HepG2 (cell line): Measurements from ENCODE around the gene UBTF. TPM values are rescaled to one million over a fixed set of nuclear protein-coding genes. Genes with fewer than 3 reads are reported as not detected.

Experiments
- CHD2 ChIP-seq: IDR thresholded peaks from 2 replicates; pipeline ENCODE4 v1.6.1; 2011; ENCODE audit warnings: low read depth, low read length, improper control_type of control experiment
- CHD4 ChIP-seq: fragments of 200-600 bp; sonication (generic); IDR thresholded peaks from 2 replicates; pipeline ENCODE4 v1.7.0; 2017; ENCODE audit warnings: mild to moderate bottlenecking, low read length, borderline replicate concordance
- CREB3 ChIP-seq: sonication (generic); formaldehyde crosslinking; IDR thresholded peaks from 2 replicates; pipeline ENCODE4 v1.5.0; 2020; ENCODE audit warnings: missing genetic modification reagents
- DDIT3 ChIP-seq: sonication (generic); formaldehyde crosslinking; IDR thresholded peaks from 2 replicates; pipeline ENCODE4 v1.4.0; 2020; ENCODE audit warnings: mild to moderate bottlenecking, missing genetic modification reagents
- FOXJ3 ChIP-seq: sonication (generic); formaldehyde crosslinking; IDR thresholded peaks from 2 replicates; pipeline ENCODE4 v1.4.0; 2020; ENCODE audit warnings: missing genetic modification reagents, mild to moderate bottlenecking, borderline replicate concordance
- FOXK1 ChIP-seq: sonication (generic); formaldehyde crosslinking; IDR thresholded peaks from 2 replicates; pipeline ENCODE4 v1.4.0; 2020; ENCODE audit warnings: low read depth, missing genetic modification reagents, borderline replicate concordance
- GABPA ChIP-seq, 2 experiments: IDR thresholded peaks; 2 replicates each; pipeline ENCODE4 v1.6.1; 2011 to 2016; ENCODE audit warnings: low read depth in 2 of 2, low read length in 1 of 2, missing biosample characterization in 1 of 2, missing genetic modification characterization in 1 of 2
- GPN1 ChIP-seq: sonication (generic); formaldehyde crosslinking; IDR thresholded peaks from 2 replicates; pipeline ENCODE4 v1.5.1; 2020; ENCODE audit warnings: missing genetic modification reagents, borderline replicate concordance
- ISX ChIP-seq: sonication (generic); formaldehyde crosslinking; conservative IDR thresholded peaks from 2 replicates; pipeline ENCODE4 v1.5.0; 2020; ENCODE audit warnings: missing genetic modification reagents
- MAFK ChIP-seq, 2 experiments: IDR thresholded peaks in 1 of 2; conservative IDR thresholded peaks in 1 of 2; 2 replicates each; pipeline ENCODE4 v1.6.1; 2011; ENCODE audit warnings: improper control_type of control experiment in 2 of 2, low read length in 2 of 2
- NFKB2 ChIP-seq: sonication (generic); formaldehyde crosslinking; IDR thresholded peaks from 2 replicates; pipeline ENCODE4 v1.4.0; 2020; ENCODE audit warnings: missing genetic modification reagents, borderline replicate concordance
- PHF8 ChIP-seq: sonication (generic); formaldehyde crosslinking; IDR thresholded peaks from 2 replicates; pipeline ENCODE4 v1.5.0; 2020; ENCODE audit warnings: missing genetic modification reagents
- TBX3 ChIP-seq: fragments of 450-650 bp; IDR thresholded peaks from 2 replicates; pipeline ENCODE4 v1.6.1; 2017; ENCODE audit warnings: antibody characterized with exemption, mild to moderate bottlenecking, inconsistent platforms, borderline replicate concordance
- ZBED4 ChIP-seq: sonication (generic); formaldehyde crosslinking; IDR thresholded peaks from 2 replicates; pipeline ENCODE4 v1.4.0; 2020; ENCODE audit warnings: missing genetic modification reagents, borderline replicate concordance
- ZFAT ChIP-seq: sonication (generic); formaldehyde crosslinking; conservative IDR thresholded peaks from 2 replicates; pipeline ENCODE4 v1.8.1; 2023; ENCODE audit warnings: missing genetic modification reagents, inconsistent platforms
- ZNF101 ChIP-seq: sonication (generic); formaldehyde crosslinking; IDR thresholded peaks from 2 replicates; pipeline ENCODE4 v1.4.0; 2020; ENCODE audit warnings: mild to moderate bottlenecking, low read depth, missing genetic modification reagents, borderline replicate concordance
- ZNF441 ChIP-seq: sonication (generic); formaldehyde crosslinking; IDR thresholded peaks from 2 replicates; pipeline ENCODE4 v1.7.0; 2021; ENCODE audit warnings: missing genetic modification reagents, borderline replicate concordance
- ZNF510 ChIP-seq: sonication (generic); formaldehyde crosslinking; IDR thresholded peaks from 2 replicates; pipeline ENCODE4 v1.4.0; 2020; ENCODE audit warnings: low read depth, mild to moderate bottlenecking, missing genetic modification reagents
- ZNF564 ChIP-seq: sonication (generic); formaldehyde crosslinking; IDR thresholded peaks from 2 replicates; pipeline ENCODE4 v1.8.1; 2023; ENCODE audit warnings: mild to moderate bottlenecking, missing genetic modification reagents
- ZNF660 ChIP-seq: sonication (generic); formaldehyde crosslinking; IDR thresholded peaks from 2 replicates; pipeline ENCODE4 v1.5.1; 2020; ENCODE audit warnings: mild to moderate bottlenecking, low read depth, missing genetic modification reagents, borderline replicate concordance
- ZNF670 ChIP-seq: sonication (generic); formaldehyde crosslinking; IDR thresholded peaks from 2 replicates; pipeline ENCODE4 v1.8.0; 2022; ENCODE audit warnings: mild to moderate bottlenecking, missing genetic modification reagents, borderline replicate concordance
- ZNF775 ChIP-seq: sonication (generic); formaldehyde crosslinking; IDR thresholded peaks from 2 replicates; pipeline ENCODE4 v1.4.0; 2020; ENCODE audit warnings: missing genetic modification reagents, mild to moderate bottlenecking, moderate library complexity, borderline replicate concordance
- ZNF83 ChIP-seq: sonication (generic); formaldehyde crosslinking; IDR thresholded peaks from 2 replicates; pipeline ENCODE4 v1.4.0; 2020; ENCODE audit warnings: missing genetic modification reagents, mild to moderate bottlenecking, borderline replicate concordance
- polyA plus RNA-seq, 8 experiments: library from polyadenylated mRNA; depleted of rRNA in 3 of 8; stranded (reverse) in 7 of 8; unstranded in 1 of 8; fragments of >200 nt; fragmentation: Illumina TruSeq in 4 of 8; extraction: Trizol in 4 of 8; gene quantifications; 2 replicates each; pipeline versions ENCODE4 v1.2.1 to v1.2.3, GENCODE V29; 2011 to 2016; ENCODE audit warnings: low read depth in 4 of 8, missing spikeins in 1 of 8, mixed read lengths in 1 of 8; ENCODE audit not compliant: insufficient read depth in 1 of 8
- total RNA-seq, 5 experiments: library from RNA; depleted of rRNA; stranded (reverse); fragments of >200 nt; fragmentation: Illumina TruSeq; extraction: Trizol; gene quantifications; 2 replicates each; pipeline ENCODE4 v1.2.3, GENCODE V29; 2016; ENCODE audit warnings: low read depth in 1 of 5

UBTF gene
- total and polyA plus RNA-seq, 2 of the 13 experiments (the other 11 are each of a cell fraction or from before 2014, with no cell fraction given): 15.2 to 60.9 TPM

- peak; percentile 71; the same call in 1 of the 2 replicates for TF ChIP-seq NFKB2 (CRISPR knock-in tag)
- TF ChIP-seq FOXK1 (CRISPR knock-in tag): peak; percentile 93
- TF ChIP-seq ZBED4 (CRISPR knock-in tag): no peak
- no peak for TF ChIP-seq ZNF670 (CRISPR knock-in tag)
- peak; percentile 89; the same call in 1 of the 2 replicates for TF ChIP-seq CREB3 (CRISPR knock-in tag)
- TF ChIP-seq ZNF564: no peak
- TF ChIP-seq GPN1 (CRISPR knock-in tag): no peak
- no peak for TF ChIP-seq ZNF660 (CRISPR knock-in tag)
- TF ChIP-seq PHF8 (CRISPR knock-in tag): peak; percentile 81
- TF ChIP-seq FOXJ3 (CRISPR knock-in tag): peak; percentile 59; the same call in 1 of the 2 replicates
- peak; percentile 54; the same call in 1 of the 2 replicates for TF ChIP-seq ISX (CRISPR knock-in tag)
- TF ChIP-seq TBX3: no peak
- TF ChIP-seq ZNF775 (CRISPR knock-in tag): no peak
- no peak for TF ChIP-seq ZNF83 (CRISPR knock-in tag)
- TF ChIP-seq ZNF101 (CRISPR knock-in tag): no peak
- TF ChIP-seq DDIT3: no peak
- peak; percentile 45; the same call in 1 of the 2 replicates for TF ChIP-seq CHD2
- TF ChIP-seq ZFAT (CRISPR knock-in tag): peak; percentile 67; the same call in 1 of the 2 replicates
- TF ChIP-seq GABPA (IDR thresholded peaks at IDR 0.05; ENCODE audit: low read depth, low read length): peak; percentile 90
- peak; percentile 99 for TF ChIP-seq GABPA (CRISPR knock-in tag; IDR thresholded peaks at IDR 0.05; ENCODE audit: low read depth)
- TF ChIP-seq CHD4: no peak
- peak; percentile 59; the same call in 1 of the 2 replicates for TF ChIP-seq ZNF441 (CRISPR knock-in tag)
- TF ChIP-seq ZNF510: no peak
- TF ChIP-seq MAFK (conservative IDR thresholded peaks at IDR 0.05 in 1 of 2, IDR thresholded peaks at IDR 0.05 in 1 of 2; ENCODE audit: low read length in 2 of 2): 0 out of 4 replicates have a peak, but pooled peaks of 1 of the 2 experiments have one; percentile 0
Observed at GRCh38 chr17:44186307-44187130, 33.0 kb downstream of the UBTF start, which contains the start of gene TMUB2 (continued).
